ENCODE data around the gene PEX5L. TPM values are rescaled to one million over a fixed set of nuclear protein-coding genes. Genes with fewer than 3 reads are reported as not detected.

PEX5L gene
- total RNA-seq, 1 donor from 2014 or later = 0.05 TPM

GRCh38 chr3:179961703-179962078, 75.0 kb downstream of the PEX5L start:
- Mint-ChIP-seq H3K4me1 (ENCODE audit: low read depth) (peaks cover 36% of the 10 kb centered on the region), H3K27ac (no peak overlapping the region), H3K27me3 (ENCODE audit: low read depth) (peaks cover 21% of the 10 kb centered on the region), H3K4me3 (ENCODE audit: low read depth) (no peak overlapping the region), H3K9me3 (peaks cover 5% of the 10 kb centered on the region), H3K36me3 (ENCODE audit: low read depth) (peaks cover 9% of the 10 kb centered on the region)
- no peak for DNase-seq (ENCODE audit: low spot score)
- intact Hi-C loops (cut with micrococcal nuclease) = loop anchor here (10.0 kb wide), 1 partner anchor 307 kb away; the partner anchor contains the start of gene USP13

- Mint-ChIP-seq H3K36me3 (ENCODE audit: low read depth) (peaks cover 9% of the 10 kb centered on the region), H3K27me3 (ENCODE audit: low read depth) (peaks cover 19% of the 10 kb centered on the region), H3K9me3 (peaks cover 5% of the 10 kb centered on the region), H3K4me3 (ENCODE audit: low read depth) (no peak overlapping the region), H3K27ac (no peak overlapping the region), H3K4me1 (ENCODE audit: low read depth) (peaks cover 38% of the 10 kb centered on the region)
- intact Hi-C loops (cut with micrococcal nuclease) = loop anchor here (10.0 kb wide), 1 partner anchor 306 kb away; the partner anchor contains the start of gene USP13
- DNase-seq (ENCODE audit: low spot score) = no peak
Measured at GRCh38 chr3:179961071-179961702, 75.5 kb downstream of the PEX5L start.

- H3K4me3 Mint-ChIP-seq (ENCODE audit: low read depth) = no peak overlapping the region
- H3K9me3 Mint-ChIP-seq = peaks cover 11% of the 10 kb centered on the region
- peaks cover 46% of the 10 kb centered on the region for H3K4me1 Mint-ChIP-seq (ENCODE audit: low read depth)
- no peak overlapping the region for H3K27ac Mint-ChIP-seq
- DNase-seq (ENCODE audit: low spot score) = no peak
- intact Hi-C loops (cut with micrococcal nuclease) = loop anchor here (10.0 kb wide), 1 partner anchor 306 kb away; no protein-coding TSS in a partner anchor
- peaks cover 16% of the 10 kb centered on the region for H3K27me3 Mint-ChIP-seq (ENCODE audit: low read depth)
- H3K36me3 Mint-ChIP-seq (ENCODE audit: low read depth) = peaks cover 15% of the 10 kb centered on the region
Measured at GRCh38 chr3:179958759-179959158, 78.0 kb downstream of the PEX5L start.

- intact Hi-C loops (cut with micrococcal nuclease) = loop anchor here (10.0 kb wide), 1 partner anchor 307 kb away; no protein-coding TSS in a partner anchor
- no peak for DNase-seq (ENCODE audit: low spot score)
- H3K4me3 Mint-ChIP-seq (ENCODE audit: low read depth) = no peak overlapping the region
- H3K36me3 Mint-ChIP-seq (ENCODE audit: low read depth) = peaks cover 17% of the 10 kb centered on the region
- no peak overlapping the region for H3K27ac Mint-ChIP-seq
- H3K27me3 Mint-ChIP-seq (ENCODE audit: low read depth) = peaks cover 16% of the 10 kb centered on the region
- H3K4me1 Mint-ChIP-seq (ENCODE audit: low read depth) = peaks cover 50% of the 10 kb centered on the region
- H3K9me3 Mint-ChIP-seq = peaks cover 14% of the 10 kb centered on the region
Measured at GRCh38 chr3:179958143-179958542, 78.6 kb downstream of the PEX5L start.

- H3K36me3 Mint-ChIP-seq (ENCODE audit: low read depth) = peaks cover 17% of the 10 kb centered on the region
- DNase-seq (ENCODE audit: low spot score) = no peak
- H3K4me1 Mint-ChIP-seq (ENCODE audit: low read depth) = peaks cover 51% of the 10 kb centered on the region
- intact Hi-C loops (cut with micrococcal nuclease) = loop anchor here (1.0 to 10.0 kb wide), 3 partner anchors 10 to 307 kb away; no protein-coding TSS in a partner anchor
- H3K27ac Mint-ChIP-seq = peak overlapping the region; percentile 14
- H3K4me3 Mint-ChIP-seq (ENCODE audit: low read depth) = peak overlapping the region; percentile 26
- peaks cover 13% of the 10 kb centered on the region for H3K27me3 Mint-ChIP-seq (ENCODE audit: low read depth)
- H3K9me3 Mint-ChIP-seq = peaks cover 17% of the 10 kb centered on the region
Measured at GRCh38 chr3:179957264-179957845, 79.4 kb downstream of the PEX5L start.

GRCh38 chr3:179956416-179956830, 80.3 kb downstream of the PEX5L start:
- peak; percentile 59 for DNase-seq (ENCODE audit: low spot score)
- intact Hi-C loops (cut with micrococcal nuclease) = loop anchor here (2.0 to 10.0 kb wide), 2 partner anchors 14 to 308 kb away; no protein-coding TSS in a partner anchor
- peaks cover 49% of the 10 kb centered on the region for H3K4me1 Mint-ChIP-seq (ENCODE audit: low read depth)
- H3K36me3 Mint-ChIP-seq (ENCODE audit: low read depth) = peaks cover 17% of the 10 kb centered on the region
- H3K4me3 Mint-ChIP-seq (ENCODE audit: low read depth) = peak overlapping the region; percentile 26
- H3K27ac Mint-ChIP-seq = peak overlapping the region; percentile 14
- peaks cover 12% of the 10 kb centered on the region for H3K27me3 Mint-ChIP-seq (ENCODE audit: low read depth)
- peaks cover 17% of the 10 kb centered on the region for H3K9me3 Mint-ChIP-seq

- Mint-ChIP-seq H3K36me3 (ENCODE audit: low read depth) (peaks cover 13% of the 10 kb centered on the region), H3K9me3 (peaks cover 13% of the 10 kb centered on the region), H3K4me3 (ENCODE audit: low read depth) (no peak overlapping the region), H3K27me3 (ENCODE audit: low read depth) (peaks cover 7% of the 10 kb centered on the region), H3K4me1 (ENCODE audit: low read depth) (peaks cover 44% of the 10 kb centered on the region), H3K27ac (no peak overlapping the region)
- no peak for DNase-seq (ENCODE audit: low spot score)
- intact Hi-C loops (cut with micrococcal nuclease) = loop anchor here (2.0 to 10.0 kb wide), 2 partner anchors 13 to 309 kb away; no protein-coding TSS in a partner anchor
Measured at GRCh38 chr3:179955809-179956208, 80.9 kb downstream of the PEX5L start.

- intact Hi-C loops (cut with micrococcal nuclease) = loop anchor here (10.0 kb wide), 1 partner anchor 310 kb away; no protein-coding TSS in a partner anchor
- H3K27me3 Mint-ChIP-seq (ENCODE audit: low read depth) = peaks cover 10% of the 10 kb centered on the region
- H3K4me3 Mint-ChIP-seq (ENCODE audit: low read depth) = no peak overlapping the region
- no peak for DNase-seq (ENCODE audit: low spot score)
- H3K9me3 Mint-ChIP-seq = peaks cover 13% of the 10 kb centered on the region
- no peak overlapping the region for H3K27ac Mint-ChIP-seq
- H3K36me3 Mint-ChIP-seq (ENCODE audit: low read depth) = peaks cover 13% of the 10 kb centered on the region
- peaks cover 44% of the 10 kb centered on the region for H3K4me1 Mint-ChIP-seq (ENCODE audit: low read depth)
Measured at GRCh38 chr3:179955286-179955685, 81.5 kb downstream of the PEX5L start.

GRCh38 chr3:179953993-179954870, 82.5 kb downstream of the PEX5L start:
- peaks cover 13% of the 10 kb centered on the region for H3K9me3 Mint-ChIP-seq
- peaks cover 9% of the 10 kb centered on the region for H3K36me3 Mint-ChIP-seq (ENCODE audit: low read depth)
- no peak overlapping the region for H3K4me3 Mint-ChIP-seq (ENCODE audit: low read depth)
- peaks cover 41% of the 10 kb centered on the region for H3K4me1 Mint-ChIP-seq (ENCODE audit: low read depth)
- DNase-seq (ENCODE audit: low spot score) = no peak
- H3K27ac Mint-ChIP-seq = peak overlapping the region; percentile 58
- H3K27me3 Mint-ChIP-seq (ENCODE audit: low read depth) = peaks cover 6% of the 10 kb centered on the region
- intact Hi-C loops (cut with micrococcal nuclease) = loop anchor here (1.0 to 10.0 kb wide), 2 partner anchors 13 to 311 kb away; no protein-coding TSS in a partner anchor

- H3K9me3 Mint-ChIP-seq = peaks cover 13% of the 10 kb centered on the region
Measured at GRCh38 chr3:179950840-179951239, 85.9 kb downstream of the PEX5L start.

GRCh38 chr3:179949869-179950268, 86.9 kb downstream of the PEX5L start:
- peaks cover 26% of the 10 kb centered on the region for H3K27me3 Mint-ChIP-seq (ENCODE audit: low read depth)
- no peak overlapping the region for H3K4me3 Mint-ChIP-seq (ENCODE audit: low read depth)
- H3K36me3 Mint-ChIP-seq (ENCODE audit: low read depth) = peaks cover 9% of the 10 kb centered on the region
- H3K4me1 Mint-ChIP-seq (ENCODE audit: low read depth) = peaks cover 16% of the 10 kb centered on the region
- H3K27ac Mint-ChIP-seq = no peak overlapping the region
- intact Hi-C loops (cut with micrococcal nuclease) = loop anchor here (10.0 kb wide), 1 partner anchor 315 kb away; no protein-coding TSS in a partner anchor
- peaks cover 11% of the 10 kb centered on the region for H3K9me3 Mint-ChIP-seq
- no peak for DNase-seq (ENCODE audit: low spot score)

More at GRCh38 chr3:179950840-179951239, 85.9 kb downstream of the PEX5L start:
- intact Hi-C loops (cut with micrococcal nuclease) = loop anchor here (10.0 kb wide), 1 partner anchor 314 kb away; no protein-coding TSS in a partner anchor
- Mint-ChIP-seq H3K4me3 (ENCODE audit: low read depth) (no peak overlapping the region), H3K36me3 (ENCODE audit: low read depth) (peaks cover 9% of the 10 kb centered on the region), H3K27ac (no peak overlapping the region), H3K27me3 (ENCODE audit: low read depth) (peaks cover 21% of the 10 kb centered on the region), H3K4me1 (ENCODE audit: low read depth) (peaks cover 16% of the 10 kb centered on the region)
- DNase-seq (ENCODE audit: low spot score) = no peak

- no peak overlapping the region for H3K4me3 Mint-ChIP-seq (ENCODE audit: low read depth)
- H3K9me3 Mint-ChIP-seq = peaks cover 7% of the 10 kb centered on the region
- peaks cover 4% of the 10 kb centered on the region for H3K36me3 Mint-ChIP-seq (ENCODE audit: low read depth)
- no peak for DNase-seq (ENCODE audit: low spot score)
- intact Hi-C loops (cut with micrococcal nuclease) = no loop called here
- peaks cover 12% of the 10 kb centered on the region for H3K4me1 Mint-ChIP-seq (ENCODE audit: low read depth)
- H3K27ac Mint-ChIP-seq = no peak overlapping the region
- H3K27me3 Mint-ChIP-seq (ENCODE audit: low read depth) = peaks cover 30% of the 10 kb centered on the region
Measured at GRCh38 chr3:179949412-179949811, 87.3 kb downstream of the PEX5L start.
